ENCODE data around the gene LYSMD2. TPM values are rescaled to one million over a fixed set of nuclear protein-coding genes. Genes with fewer than 3 reads are reported as not detected.

The LYSMD2 gene
- total and polyA plus RNA-seq, 7 donors: 4.3 to 16.8 (median 7.2) TPM

DNA sequence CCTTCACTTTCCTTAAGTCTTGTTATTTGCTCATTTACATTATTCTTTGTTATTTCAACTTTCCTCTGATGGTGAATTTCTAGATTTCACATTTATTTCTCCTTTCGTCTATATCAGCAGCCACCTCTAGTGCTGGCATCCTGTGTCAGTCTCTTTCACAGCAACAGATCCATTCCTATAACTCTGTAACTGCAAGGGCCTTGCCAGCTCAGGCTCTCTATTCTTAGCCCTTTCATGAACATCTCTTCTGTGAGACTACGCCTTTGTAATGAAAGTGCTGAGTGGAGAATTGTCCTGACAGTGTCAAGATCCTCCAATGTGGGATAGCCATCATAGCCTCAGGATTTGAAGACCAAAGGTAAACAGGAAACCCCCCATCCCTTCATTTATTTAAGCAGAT lies 60.0 kb downstream of the LYSMD2 start:
- no peak for DNase-seq
- ATAC-seq: no peak

DNA sequence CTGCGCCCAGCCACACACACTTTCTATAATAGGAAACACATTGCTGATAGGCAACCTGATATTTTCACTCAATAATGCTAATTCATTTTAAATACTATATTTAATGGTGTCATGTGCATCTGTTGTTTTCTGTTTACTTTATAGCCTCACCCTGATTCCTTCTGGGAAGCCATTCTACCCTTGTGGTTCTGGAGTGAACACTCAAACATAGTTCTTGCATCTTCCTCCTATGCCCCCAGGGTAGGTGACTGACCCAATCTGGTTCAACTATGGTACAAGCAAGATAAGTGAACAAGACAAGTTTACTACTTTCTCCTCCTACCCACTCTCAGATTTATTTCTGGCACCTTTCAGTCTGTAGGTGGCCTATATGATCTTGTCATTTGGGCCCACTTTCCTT lies 60.4 kb downstream of the LYSMD2 start:
- H3K27ac ChIP-seq: no peak overlapping the region
- no peaks in the 10 kb centered on the region for H3K9me3 ChIP-seq
- no peak for DNase-seq
- no peak for ATAC-seq
- H3K27me3 ChIP-seq (ENCODE audit: insufficient read depth in 3 of 3, low read length in 2 of 3): peaks cover 0 to 17% (median 5%) of the 10 kb centered on the region in 3 donors
- no peaks in the 10 kb centered on the region for H3K36me3 ChIP-seq (ENCODE audit: insufficient read depth in 1 of 2, low read depth in 1 of 2)
- whole genome bisulfite sequencing, 3 donors: 92 to 100% (median 94%) methylated on average over 1 of the region's 1 CpG
- TF ChIP-seq, protein P1, sequence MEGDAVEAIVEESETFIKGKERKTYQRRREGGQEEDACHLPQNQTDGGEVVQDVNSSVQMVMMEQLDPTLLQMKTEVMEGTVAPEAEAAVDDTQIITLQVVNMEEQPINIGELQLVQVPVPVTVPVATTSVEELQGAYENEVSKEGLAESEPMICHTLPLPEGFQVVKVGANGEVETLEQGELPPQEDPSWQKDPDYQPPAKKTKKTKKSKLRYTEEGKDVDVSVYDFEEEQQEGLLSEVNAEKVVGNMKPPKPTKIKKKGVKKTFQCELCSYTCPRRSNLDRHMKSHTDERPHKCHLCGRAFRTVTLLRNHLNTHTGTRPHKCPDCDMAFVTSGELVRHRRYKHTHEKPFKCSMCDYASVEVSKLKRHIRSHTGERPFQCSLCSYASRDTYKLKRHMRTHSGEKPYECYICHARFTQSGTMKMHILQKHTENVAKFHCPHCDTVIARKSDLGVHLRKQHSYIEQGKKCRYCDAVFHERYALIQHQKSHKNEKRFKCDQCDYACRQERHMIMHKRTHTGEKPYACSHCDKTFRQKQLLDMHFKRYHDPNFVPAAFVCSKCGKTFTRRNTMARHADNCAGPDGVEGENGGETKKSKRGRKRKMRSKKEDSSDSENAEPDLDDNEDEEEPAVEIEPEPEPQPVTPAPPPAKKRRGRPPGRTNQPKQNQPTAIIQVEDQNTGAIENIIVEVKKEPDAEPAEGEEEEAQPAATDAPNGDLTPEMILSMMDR (IDR thresholded peaks at IDR 0.05): no peak
- no peaks in the 10 kb centered on the region for H3K4me1 ChIP-seq
- no peak overlapping the region for H3K4me3 ChIP-seq
- intact Hi-C loops (cut with DNase I): no loop called here

More for the DNA sequence above, 60.0 kb downstream of the LYSMD2 start:
- no peak overlapping the region for H3K4me3 ChIP-seq
- 73 to 81% (median 80%) methylated on average over 2 of the region's 2 CpGs for WGBS, 3 donors
- H3K27ac ChIP-seq: no peak overlapping the region
- TF ChIP-seq, protein P1 (IDR thresholded peaks at IDR 0.05): no peak
- no peaks in the 10 kb centered on the region for H3K36me3 ChIP-seq (ENCODE audit: insufficient read depth in 1 of 2, low read depth in 1 of 2)
- intact Hi-C loops (cut with DNase I): no loop called here
- H3K27me3 ChIP-seq (ENCODE audit: insufficient read depth in 3 of 3, low read length in 2 of 3): peaks cover 0 to 19% (median 5%) of the 10 kb centered on the region in 3 donors
- H3K9me3 ChIP-seq: no peaks in the 10 kb centered on the region
- H3K4me1 ChIP-seq: no peaks in the 10 kb centered on the region

DNA sequence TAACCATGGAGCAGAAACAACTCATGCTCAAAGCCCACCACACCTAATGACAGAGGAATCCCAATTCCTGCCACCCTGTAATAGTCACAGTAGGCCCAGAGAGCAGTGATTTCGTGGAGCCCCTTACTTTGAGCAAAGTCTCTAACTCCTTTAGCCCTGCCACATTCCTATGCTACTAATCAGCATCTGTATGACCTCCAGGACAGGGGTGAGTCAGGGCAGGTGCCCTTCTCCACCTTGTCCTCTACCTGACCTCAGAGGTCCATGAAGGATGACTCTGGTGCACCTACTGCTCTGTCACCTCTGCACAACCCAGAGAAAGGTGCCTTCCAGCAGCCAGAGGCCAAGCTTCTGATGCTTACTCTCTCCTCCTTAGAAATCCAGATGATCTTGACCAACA lies 62.2 kb downstream of the LYSMD2 start:
- TF ChIP-seq, protein P1 (IDR thresholded peaks at IDR 0.05): no peak
- peaks cover 0 to 4% (median 1%) of the 10 kb centered on the region in 3 donors for H3K27me3 ChIP-seq (ENCODE audit: insufficient read depth in 3 of 3, low read length in 2 of 3)
- H3K4me3 ChIP-seq: no peak overlapping the region
- 10 to 20% (median 20%) methylated on average over 1 of the region's 1 CpG for WGBS, 3 donors
- H3K9me3 ChIP-seq: no peaks in the 10 kb centered on the region
- DNase-seq (no peak), ATAC-seq (no peak)
- intact Hi-C loops (cut with DNase I): no loop called here
- no peaks in the 10 kb centered on the region for H3K36me3 ChIP-seq (ENCODE audit: insufficient read depth in 1 of 2, low read depth in 1 of 2)
- H3K27ac ChIP-seq: no peak overlapping the region
- H3K4me1 ChIP-seq: no peaks in the 10 kb centered on the region

Other genes starting within 250 kb of the LYSMD2 start
- 1 to 10 TPM; 1.9 to 3.3 (median 2.5) TPM for gene DMXL2, start 114.9 kb downstream of the LYSMD2 start, total RNA-seq
- 1 to 10 TPM; 2.9 to 8.0 (median 4.6) TPM for gene DMXL2, start 114.9 kb downstream of the LYSMD2 start, polyA plus RNA-seq
- gene SCG3, start 56.2 kb downstream of the LYSMD2 start, total RNA-seq: not detected
- under 1 TPM; 0.04 to 0.07 (median 0.06) TPM for gene SCG3, start 56.2 kb downstream of the LYSMD2 start, polyA plus RNA-seq
- gene TMOD2, start 13.9 kb upstream of the LYSMD2 start, total RNA-seq: 1 to 10 TPM; 2.1 to 5.8 (median 2.1) TPM
- 1 to 10 TPM in 1 of 3 donors, under 1 TPM in 2; 0.49 to 2.6 (median 0.82) TPM for gene TMOD2, start 13.9 kb upstream of the LYSMD2 start, polyA plus RNA-seq
- gene TMOD3, start 92.0 kb upstream of the LYSMD2 start, total RNA-seq: 10 to 100 TPM in 1 of 4 donors, 1 to 10 TPM in 3; 6.4 to 22.6 (median 7.9) TPM
- 10 to 100 TPM in 1 of 3 donors, 1 to 10 TPM in 2; 1.8 to 12.0 (median 4.1) TPM for gene TMOD3, start 92.0 kb upstream of the LYSMD2 start, polyA plus RNA-seq
- 10 to 100 TPM in 1 of 4 donors, 1 to 10 TPM in 3; 6.2 to 10.2 (median 7.1) TPM for gene LEO1, start 234.1 kb upstream of the LYSMD2 start, total RNA-seq
- 10 to 100 TPM in 2 of 3 donors, 1 to 10 TPM in 1; 7.1 to 18.6 (median 16.3) TPM for gene LEO1, start 234.1 kb upstream of the LYSMD2 start, polyA plus RNA-seq